ENCODE data around the gene SLC1A5.

Gene SLC1A5

DNA sequence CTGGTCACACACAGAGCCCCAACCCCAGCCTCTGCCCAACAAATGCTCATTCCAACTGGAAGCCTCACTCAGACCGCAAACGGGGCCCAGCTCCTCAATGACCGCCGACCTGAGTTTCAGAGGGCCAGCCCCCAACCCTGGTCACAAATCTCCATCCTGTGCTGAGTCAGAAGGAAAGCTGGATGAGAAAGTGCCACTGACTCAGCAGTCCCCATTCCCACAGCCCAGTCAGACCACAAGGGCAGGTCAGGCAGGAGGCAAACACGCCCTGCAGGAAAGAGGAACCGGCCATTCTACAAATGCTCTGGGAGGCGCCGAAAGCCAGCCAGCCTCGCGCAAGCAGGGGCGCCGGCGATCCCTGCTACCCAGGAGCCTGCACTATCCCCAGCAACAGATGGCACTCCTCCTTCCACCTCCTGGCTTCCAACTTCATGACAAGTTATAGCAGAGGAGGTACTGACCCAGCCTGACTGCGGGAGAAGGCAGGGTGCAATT lies 57.3 kb downstream of the SLC1A5 start:
- no peak overlapping the region for H3K4me3 Mint-ChIP-seq
- no peaks in the 10 kb centered on the region for H3K27me3 Mint-ChIP-seq (ENCODE audit: low read depth, poor library complexity)
- peaks cover 47% of the 10 kb centered on the region for H3K36me3 Mint-ChIP-seq (ENCODE audit: low read depth)

DNA sequence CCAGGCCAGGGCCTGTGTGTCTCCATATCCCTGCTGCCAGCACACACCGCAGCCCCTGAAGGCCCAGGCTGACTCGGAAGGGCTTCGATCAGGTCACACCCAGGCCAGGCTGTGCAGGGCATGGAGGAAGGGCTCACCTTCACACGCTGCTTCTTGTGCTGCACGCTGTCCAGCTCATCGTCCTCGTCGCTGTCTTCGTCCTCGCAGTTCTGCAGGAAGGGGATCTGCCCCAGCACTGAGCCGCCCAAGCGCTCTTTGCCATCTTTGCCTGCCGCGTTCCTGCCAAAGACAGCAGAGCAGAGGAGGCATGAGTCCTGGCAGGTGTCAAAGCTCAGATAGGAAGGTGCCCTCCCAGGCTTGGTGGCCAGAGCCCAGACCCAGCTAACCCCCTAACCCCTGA lies 57.8 kb downstream of the SLC1A5 start:
- Mint-ChIP-seq H3K9me3 (no peaks in the 10 kb centered on the region), H3K4me1 (peaks cover 32% of the 10 kb centered on the region), H3K36me3 (ENCODE audit: low read depth) (peaks cover 52% of the 10 kb centered on the region), H3K4me3 (no peak overlapping the region), H3K27me3 (ENCODE audit: low read depth, poor library complexity) (no peaks in the 10 kb centered on the region), H3K27ac (peak overlapping the region; percentile 97)
- DNase-seq: no peak
- TF ChIP-seq, protein P1, sequence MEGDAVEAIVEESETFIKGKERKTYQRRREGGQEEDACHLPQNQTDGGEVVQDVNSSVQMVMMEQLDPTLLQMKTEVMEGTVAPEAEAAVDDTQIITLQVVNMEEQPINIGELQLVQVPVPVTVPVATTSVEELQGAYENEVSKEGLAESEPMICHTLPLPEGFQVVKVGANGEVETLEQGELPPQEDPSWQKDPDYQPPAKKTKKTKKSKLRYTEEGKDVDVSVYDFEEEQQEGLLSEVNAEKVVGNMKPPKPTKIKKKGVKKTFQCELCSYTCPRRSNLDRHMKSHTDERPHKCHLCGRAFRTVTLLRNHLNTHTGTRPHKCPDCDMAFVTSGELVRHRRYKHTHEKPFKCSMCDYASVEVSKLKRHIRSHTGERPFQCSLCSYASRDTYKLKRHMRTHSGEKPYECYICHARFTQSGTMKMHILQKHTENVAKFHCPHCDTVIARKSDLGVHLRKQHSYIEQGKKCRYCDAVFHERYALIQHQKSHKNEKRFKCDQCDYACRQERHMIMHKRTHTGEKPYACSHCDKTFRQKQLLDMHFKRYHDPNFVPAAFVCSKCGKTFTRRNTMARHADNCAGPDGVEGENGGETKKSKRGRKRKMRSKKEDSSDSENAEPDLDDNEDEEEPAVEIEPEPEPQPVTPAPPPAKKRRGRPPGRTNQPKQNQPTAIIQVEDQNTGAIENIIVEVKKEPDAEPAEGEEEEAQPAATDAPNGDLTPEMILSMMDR (IDR thresholded peaks at IDR 0.05): no peak

More for the DNA sequence above, 57.3 kb downstream of the SLC1A5 start:
- Mint-ChIP-seq H3K4me1 (peaks cover 32% of the 10 kb centered on the region), H3K27ac (peak overlapping the region; percentile 97), H3K9me3 (no peaks in the 10 kb centered on the region)
- TF ChIP-seq, protein P1 (IDR thresholded peaks at IDR 0.05): no peak
- DNase-seq: no peak

DNA sequence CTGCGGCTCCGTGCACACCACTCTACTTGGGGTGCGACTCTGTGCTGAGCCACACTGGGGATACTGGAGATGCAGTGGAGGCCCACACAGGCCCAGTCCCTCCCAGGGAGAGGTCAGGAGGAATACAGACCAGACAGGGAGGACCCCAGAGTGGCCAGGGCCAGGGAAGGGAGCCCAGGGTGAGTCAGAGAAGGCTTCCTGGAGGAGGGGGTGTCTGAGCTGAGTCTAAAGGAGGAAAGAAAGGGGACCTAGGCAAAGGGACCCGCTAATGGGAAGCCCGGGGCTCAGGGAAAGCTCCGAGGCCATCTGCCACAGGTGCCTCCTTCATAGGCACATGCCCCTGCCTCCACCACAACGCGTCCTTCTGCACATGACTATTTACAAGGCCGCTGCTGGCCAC lies 58.2 kb downstream of the SLC1A5 start:
- DNase-seq: no peak
- H3K27ac Mint-ChIP-seq: no peak overlapping the region
- H3K27me3 Mint-ChIP-seq (ENCODE audit: low read depth, poor library complexity): no peaks in the 10 kb centered on the region
- no peaks in the 10 kb centered on the region for H3K9me3 Mint-ChIP-seq
- no peak overlapping the region for H3K4me3 Mint-ChIP-seq
- TF ChIP-seq, protein P1 (IDR thresholded peaks at IDR 0.05): no peak
- peaks cover 32% of the 10 kb centered on the region for H3K4me1 Mint-ChIP-seq
- peaks cover 54% of the 10 kb centered on the region for H3K36me3 Mint-ChIP-seq (ENCODE audit: low read depth)

DNA sequence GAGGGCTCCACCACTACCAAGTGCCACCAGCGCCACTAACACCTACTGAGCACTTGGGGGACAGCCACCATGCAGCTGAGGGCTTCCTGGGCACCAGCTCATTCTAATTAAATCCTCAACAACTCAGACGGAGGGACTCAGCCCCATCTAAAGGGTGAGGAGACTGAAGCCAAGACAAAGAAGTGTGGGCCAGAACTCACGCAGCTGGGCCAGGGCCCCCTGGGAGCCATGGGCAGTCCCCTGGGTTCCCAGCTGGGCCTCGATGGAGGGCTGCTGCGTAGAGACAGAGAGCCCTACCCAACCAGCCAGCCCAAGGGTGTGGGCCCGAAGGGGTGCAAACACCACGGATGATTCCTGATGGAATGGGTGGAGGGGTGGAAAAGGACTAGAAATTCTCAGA lies 58.7 kb downstream of the SLC1A5 start:
- TF ChIP-seq, protein P1 (IDR thresholded peaks at IDR 0.05): no peak
- Mint-ChIP-seq H3K27me3 (ENCODE audit: low read depth, poor library complexity) (no peaks in the 10 kb centered on the region), H3K36me3 (ENCODE audit: low read depth) (peaks cover 54% of the 10 kb centered on the region), H3K27ac (no peak overlapping the region), H3K4me3 (no peak overlapping the region), H3K9me3 (no peaks in the 10 kb centered on the region), H3K4me1 (peaks cover 32% of the 10 kb centered on the region)
- no peak for DNase-seq

DNA sequence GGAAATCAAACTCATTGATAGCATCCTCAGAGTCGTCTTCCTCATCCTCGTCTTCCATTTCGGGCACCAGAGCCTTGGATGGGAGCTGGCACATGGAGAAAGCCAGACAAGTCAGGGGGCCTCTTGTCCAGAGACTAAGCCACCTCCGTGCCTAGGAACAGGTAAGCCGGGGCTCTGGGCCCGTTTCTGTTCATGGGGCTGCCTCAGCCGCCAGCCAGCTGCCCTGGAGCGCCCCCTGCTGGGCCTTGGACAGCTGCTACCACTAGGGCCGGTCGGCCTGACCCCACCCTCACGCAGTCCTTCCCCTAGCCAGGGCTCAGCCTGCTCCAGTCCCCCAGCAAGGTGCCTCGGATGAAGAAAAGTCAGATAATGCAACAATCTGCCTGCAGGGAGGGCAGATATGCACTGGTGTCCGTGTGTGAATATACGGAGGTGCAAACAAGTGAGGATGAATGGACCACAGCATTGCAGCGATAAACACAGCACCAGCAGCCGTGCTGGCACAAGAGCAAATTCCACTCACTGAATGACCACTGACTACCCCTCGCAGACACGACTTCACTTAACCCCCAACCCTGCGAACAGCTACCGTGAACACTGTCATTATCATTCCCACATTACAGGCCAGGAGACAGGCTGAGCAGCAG lies 59.6 kb downstream of the SLC1A5 start:
- H3K4me3 Mint-ChIP-seq: no peak overlapping the region
- no peaks in the 10 kb centered on the region for H3K9me3 Mint-ChIP-seq
- DNase-seq: peak; percentile 84
- no peaks in the 10 kb centered on the region for H3K27me3 Mint-ChIP-seq (ENCODE audit: low read depth, poor library complexity)
- H3K4me1 Mint-ChIP-seq: peaks cover 30% of the 10 kb centered on the region
- H3K36me3 Mint-ChIP-seq (ENCODE audit: low read depth): peaks cover 51% of the 10 kb centered on the region
- H3K27ac Mint-ChIP-seq: peak overlapping the region; percentile 21
- TF ChIP-seq, protein P1 (IDR thresholded peaks at IDR 0.05): peak; percentile 89

DNA sequence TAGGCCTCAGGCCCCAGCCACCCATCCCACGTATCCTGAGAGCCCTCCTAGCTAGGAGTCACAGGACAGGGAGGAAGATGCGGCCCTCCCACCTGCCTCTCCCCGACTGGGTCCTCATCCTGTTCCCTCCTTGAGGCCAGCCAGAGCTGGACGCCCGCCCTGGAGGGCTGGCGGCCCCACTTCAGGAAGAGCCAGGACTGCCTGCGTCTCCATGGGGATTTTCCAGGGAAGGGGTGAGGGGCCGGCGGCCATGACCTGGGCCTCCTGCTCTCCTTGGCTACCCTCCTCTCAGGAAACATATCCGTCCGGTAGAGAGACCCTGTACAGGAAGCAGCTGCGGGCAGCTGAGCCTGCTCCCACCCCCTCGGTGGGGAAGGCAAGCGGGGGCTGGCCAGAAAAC lies 60.2 kb downstream of the SLC1A5 start:
- Mint-ChIP-seq H3K27ac (no peak overlapping the region), H3K27me3 (ENCODE audit: low read depth, poor library complexity) (no peaks in the 10 kb centered on the region), H3K36me3 (ENCODE audit: low read depth) (peaks cover 47% of the 10 kb centered on the region), H3K4me3 (no peak overlapping the region), H3K9me3 (no peaks in the 10 kb centered on the region), H3K4me1 (peaks cover 28% of the 10 kb centered on the region)
- DNase-seq: no peak
- TF ChIP-seq, protein P1 (IDR thresholded peaks at IDR 0.05): no peak
